KMS-11 (cell line): Measurements from ENCODE around the gene PTPRF.
A peak's percentile ranks its signal among the peaks of the same experiment; 100 is the strongest.

ENCODE experiments used
- H2AFZ ChIP-seq: fragments of 200-600 bp; sonication (generic); 2 replicates; pipeline ENCODE4 v1.6.1; 2016; ENCODE audit warnings: antibody characterized with exemption, mixed run types, low read depth
- H3K27ac ChIP-seq: fragments of 200-600 bp; sonication (generic); 2 replicates; pipeline ENCODE4 v1.6.1; 2016; ENCODE audit warnings: mild to moderate bottlenecking, mixed run types
- H3K27me3 ChIP-seq: fragments of 200-600 bp; sonication (generic); 2 replicates; pipeline ENCODE4 v1.6.1; 2017; ENCODE audit warnings: mild to moderate bottlenecking, low read depth, mixed run types, moderate library complexity; ENCODE audit not compliant: insufficient read depth
- H3K36me3 ChIP-seq: fragments of 200-600 bp; sonication (generic); 2 replicates; pipeline ENCODE4 v1.6.1; 2017; ENCODE audit warnings: mild to moderate bottlenecking, mixed run types; ENCODE audit not compliant: insufficient read depth
- H3K4me1 ChIP-seq: fragments of 200-600 bp; sonication (generic); 2 replicates; pipeline ENCODE4 v1.6.1; 2016; ENCODE audit warnings: mild to moderate bottlenecking, low read depth, mixed run types; ENCODE audit not compliant: poor library complexity, severe bottlenecking
- H3K4me2 ChIP-seq: fragments of 200-600 bp; sonication (generic); 2 replicates; pipeline ENCODE4 v1.7.0; 2016; ENCODE audit warnings: mild to moderate bottlenecking, mixed run types
- H3K4me3 ChIP-seq: fragments of 200-600 bp; sonication (generic); IDR thresholded peaks from 2 replicates; pipeline ENCODE4 v1.6.1; 2017; ENCODE audit warnings: low read depth, low read length, mixed read lengths; ENCODE audit not compliant: insufficient read depth
- H3K79me2 ChIP-seq: fragments of 200-600 bp; sonication (generic); 2 replicates; pipeline ENCODE4 v1.6.1; 2016; ENCODE audit warnings: low read depth, mixed run types; ENCODE audit not compliant: insufficient read depth
- H3K9ac ChIP-seq: fragments of 200-600 bp; sonication (generic); 2 replicates; pipeline ENCODE4 v1.6.1; 2016; ENCODE audit warnings: mild to moderate bottlenecking, mixed run types
- H4K20me1 ChIP-seq: fragments of 200-600 bp; sonication (generic); 2 replicates; pipeline ENCODE4 v1.6.1; 2016; ENCODE audit warnings: mild to moderate bottlenecking, mixed run types; ENCODE audit not compliant: insufficient read depth
- TF ChIP-seq, protein P1 (sequence below): fragments of 200-600 bp; sonication (generic); conservative IDR thresholded peaks from 2 replicates; pipeline ENCODE4 v1.6.1; 2017; ENCODE audit warnings: low read depth, mild to moderate bottlenecking, antibody characterized with exemption, low read length, moderate library complexity, mixed read lengths

The PTPRF gene

DNA sequence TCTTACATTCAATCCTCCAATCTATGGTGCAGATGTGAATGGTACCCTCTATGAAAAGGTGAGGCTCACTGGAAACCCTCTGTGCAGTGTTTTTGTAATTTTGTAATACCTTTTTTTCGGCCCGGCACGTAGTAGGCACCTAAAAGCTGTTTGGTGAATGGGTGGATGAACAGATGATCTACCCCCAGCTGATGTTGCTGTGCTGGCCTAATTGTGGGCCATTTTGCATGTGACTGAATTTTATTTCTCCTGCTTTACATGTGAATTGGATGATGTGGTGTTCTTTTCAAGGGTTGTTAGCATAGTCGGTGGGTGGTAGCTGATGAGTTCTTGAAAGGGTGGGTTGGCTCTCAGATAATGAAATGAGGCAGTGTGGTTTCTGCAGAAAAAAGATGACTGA lies 129.7 kb downstream of the PTPRF start:
- TF ChIP-seq, protein P1, sequence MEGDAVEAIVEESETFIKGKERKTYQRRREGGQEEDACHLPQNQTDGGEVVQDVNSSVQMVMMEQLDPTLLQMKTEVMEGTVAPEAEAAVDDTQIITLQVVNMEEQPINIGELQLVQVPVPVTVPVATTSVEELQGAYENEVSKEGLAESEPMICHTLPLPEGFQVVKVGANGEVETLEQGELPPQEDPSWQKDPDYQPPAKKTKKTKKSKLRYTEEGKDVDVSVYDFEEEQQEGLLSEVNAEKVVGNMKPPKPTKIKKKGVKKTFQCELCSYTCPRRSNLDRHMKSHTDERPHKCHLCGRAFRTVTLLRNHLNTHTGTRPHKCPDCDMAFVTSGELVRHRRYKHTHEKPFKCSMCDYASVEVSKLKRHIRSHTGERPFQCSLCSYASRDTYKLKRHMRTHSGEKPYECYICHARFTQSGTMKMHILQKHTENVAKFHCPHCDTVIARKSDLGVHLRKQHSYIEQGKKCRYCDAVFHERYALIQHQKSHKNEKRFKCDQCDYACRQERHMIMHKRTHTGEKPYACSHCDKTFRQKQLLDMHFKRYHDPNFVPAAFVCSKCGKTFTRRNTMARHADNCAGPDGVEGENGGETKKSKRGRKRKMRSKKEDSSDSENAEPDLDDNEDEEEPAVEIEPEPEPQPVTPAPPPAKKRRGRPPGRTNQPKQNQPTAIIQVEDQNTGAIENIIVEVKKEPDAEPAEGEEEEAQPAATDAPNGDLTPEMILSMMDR, result no peak
- Histone ChIP-seq H4K20me1 (no peaks in the 10 kb centered on the region), H3K4me3 (no peak overlapping the region), H3K36me3 (peaks cover 4% of the 10 kb centered on the region; the same call in 1 of the 2 replicates), H3K27ac (no peak overlapping the region), H3K79me2 (no peaks in the 10 kb centered on the region), H3K9ac (no peak overlapping the region), H3K27me3 (no peaks in the 10 kb centered on the region), H2AFZ (no peak overlapping the region), H3K4me1 (peaks cover 32% of the 10 kb centered on the region), H3K4me2 (no peak overlapping the region)

DNA sequence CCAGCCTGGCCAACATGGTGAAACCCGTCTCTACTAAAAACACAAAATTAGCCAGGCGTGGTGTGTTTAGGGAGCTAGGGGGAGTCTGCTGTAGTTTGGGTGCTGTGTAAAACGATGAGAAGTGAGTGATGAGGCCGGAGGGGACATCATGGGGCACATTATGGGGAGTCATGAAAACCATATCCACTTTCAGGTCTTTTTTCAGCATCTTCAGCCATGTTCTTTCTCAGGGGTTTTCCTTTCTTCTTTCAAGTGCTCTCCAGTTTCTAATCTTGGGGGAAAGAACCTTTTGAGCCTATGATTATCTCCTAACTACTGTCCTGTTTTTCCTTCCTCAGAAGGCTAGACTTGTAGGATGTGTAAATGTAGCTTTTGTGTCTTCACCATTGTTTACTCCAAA lies 133.7 kb downstream of the PTPRF start:
- Histone ChIP-seq H3K4me1 (peaks cover 34% of the 10 kb centered on the region), H2AFZ (no peak overlapping the region), H3K27me3 (no peaks in the 10 kb centered on the region), H3K36me3 (no peaks in the 10 kb centered on the region; the same call in 1 of the 2 replicates), H3K79me2 (no peaks in the 10 kb centered on the region), H3K4me3 (no peak overlapping the region), H4K20me1 (no peaks in the 10 kb centered on the region), H3K4me2 (peak overlapping the region; percentile 24), H3K27ac (peak overlapping the region; percentile 10; the same call in 1 of the 2 replicates), H3K9ac (no peak overlapping the region; the same call in 1 of the 2 replicates)
- TF ChIP-seq, protein P1, result no peak

DNA sequence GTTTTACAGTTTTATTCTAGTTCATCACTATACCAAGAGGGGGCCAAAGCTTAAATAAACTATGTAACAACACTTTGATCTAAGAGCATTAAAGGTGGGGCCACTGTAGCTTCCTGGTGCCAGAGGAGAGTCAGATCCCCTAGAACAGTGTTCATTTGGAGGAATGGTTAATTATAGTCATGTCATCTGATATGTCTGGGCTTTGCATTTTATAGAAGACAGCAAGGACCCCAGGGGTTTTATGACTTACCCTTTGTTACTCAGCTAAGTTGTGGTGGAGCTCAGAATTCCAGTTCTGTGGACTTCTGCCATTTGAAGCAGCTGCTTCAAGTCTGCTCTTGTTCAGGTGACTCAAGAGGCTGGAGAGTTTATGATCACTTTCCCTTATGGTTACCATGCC lies 135.9 kb downstream of the PTPRF start:
- Histone ChIP-seq H3K4me1 (peaks cover 34% of the 10 kb centered on the region), H2AFZ (no peak overlapping the region), H3K4me3 (no peak overlapping the region), H3K9ac (no peak overlapping the region), H3K27me3 (no peaks in the 10 kb centered on the region), H3K36me3 (peaks cover 3% of the 10 kb centered on the region; the same call in 1 of the 2 replicates), H3K4me2 (no peak overlapping the region), H3K79me2 (no peaks in the 10 kb centered on the region), H3K27ac (no peak overlapping the region), H4K20me1 (no peaks in the 10 kb centered on the region)
- TF ChIP-seq, protein P1, result no peak

DNA sequence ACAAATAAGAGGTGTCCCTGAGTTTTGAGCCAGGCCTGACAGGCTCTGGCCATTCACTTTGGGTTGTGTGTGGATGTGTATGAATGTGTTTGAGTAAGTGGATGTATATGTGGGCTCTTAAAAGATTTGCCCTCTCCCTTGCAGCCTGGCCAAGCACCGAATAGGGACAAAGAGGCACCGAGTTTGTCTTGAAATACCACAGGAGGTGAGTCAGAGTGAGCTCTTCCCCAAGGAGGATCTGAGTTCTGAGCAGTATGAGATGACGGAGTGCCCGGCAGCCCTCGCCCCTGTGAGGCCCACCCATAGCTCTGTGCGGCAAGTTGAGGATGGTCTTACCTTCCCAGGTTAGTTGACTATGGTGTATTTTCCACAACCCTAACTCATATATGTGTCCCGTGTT lies 138.3 kb downstream of the PTPRF start:
- H4K20me1 ChIP-seq, result no peaks in the 10 kb centered on the region
- H3K4me1 ChIP-seq, result peaks cover 16% of the 10 kb centered on the region
- H3K4me2 ChIP-seq, result no peak overlapping the region
- H3K36me3 ChIP-seq, result peaks cover 3% of the 10 kb centered on the region; the same call in 1 of the 2 replicates
- TF ChIP-seq, protein P1, result no peak
- H2AFZ ChIP-seq, result no peak overlapping the region
- no peak overlapping the region for H3K27ac ChIP-seq
- no peaks in the 10 kb centered on the region for H3K79me2 ChIP-seq
- no peaks in the 10 kb centered on the region for H3K27me3 ChIP-seq
- no peak overlapping the region for H3K4me3 ChIP-seq
- no peak overlapping the region for H3K9ac ChIP-seq

DNA sequence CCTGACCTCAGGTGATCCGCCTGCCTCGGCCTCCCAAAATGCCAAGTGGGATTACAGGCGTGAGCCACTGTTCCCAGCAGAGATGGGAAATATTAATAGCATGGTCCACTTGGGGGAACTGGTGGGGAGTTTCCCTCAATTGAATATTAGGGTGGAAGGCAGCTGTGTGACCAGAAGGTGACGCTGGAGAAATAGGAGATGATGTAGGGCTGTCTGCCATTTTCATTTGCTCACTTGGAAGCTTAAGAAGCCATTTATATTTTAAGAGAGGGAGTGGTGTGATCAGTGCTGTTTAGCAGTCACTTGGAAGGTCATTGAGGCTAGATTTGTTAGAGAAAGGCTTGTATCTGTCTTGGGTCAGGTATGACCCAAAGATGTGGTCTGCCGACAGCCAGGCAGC lies 139.2 kb downstream of the PTPRF start:
- H3K27ac ChIP-seq, result no peak overlapping the region
- H3K36me3 ChIP-seq, result peaks cover 3% of the 10 kb centered on the region; the same call in 1 of the 2 replicates
- H2AFZ ChIP-seq, result no peak overlapping the region
- peaks cover 6% of the 10 kb centered on the region for H3K4me1 ChIP-seq
- H3K4me3 ChIP-seq, result no peak overlapping the region
- TF ChIP-seq, protein P1, result no peak
- H3K79me2 ChIP-seq, result no peaks in the 10 kb centered on the region
- H3K27me3 ChIP-seq, result no peaks in the 10 kb centered on the region
- H3K4me2 ChIP-seq, result no peak overlapping the region
- no peak overlapping the region for H3K9ac ChIP-seq
- H4K20me1 ChIP-seq, result no peaks in the 10 kb centered on the region
